ENCODE data around the gene VWA3B.

GRCh38 chr2:98093611-98094010, 6.6 kb downstream of the VWA3B start:
- no peak for TF ChIP-seq CTCF (IDR thresholded peaks at IDR 0.05; ENCODE audit: insufficient read depth, low read depth, low read length)
- no peak for TF ChIP-seq EZH2 (IDR thresholded peaks at IDR 0.05; ENCODE audit: insufficient read depth, low read length)

All from astrocyte (in vitro differentiated cells and primary cell).